ENCODE data around the gene ARHGAP4. TPM values are rescaled to one million over a fixed set of nuclear protein-coding genes. Genes with fewer than 3 reads are reported as not detected.

Gene ARHGAP4
- total and polyA plus RNA-seq, 2 donors (not counting 3 experiments of a cell fraction or from before 2014, with no cell fraction given), result 20.9 to 33.3 TPM

DNA sequence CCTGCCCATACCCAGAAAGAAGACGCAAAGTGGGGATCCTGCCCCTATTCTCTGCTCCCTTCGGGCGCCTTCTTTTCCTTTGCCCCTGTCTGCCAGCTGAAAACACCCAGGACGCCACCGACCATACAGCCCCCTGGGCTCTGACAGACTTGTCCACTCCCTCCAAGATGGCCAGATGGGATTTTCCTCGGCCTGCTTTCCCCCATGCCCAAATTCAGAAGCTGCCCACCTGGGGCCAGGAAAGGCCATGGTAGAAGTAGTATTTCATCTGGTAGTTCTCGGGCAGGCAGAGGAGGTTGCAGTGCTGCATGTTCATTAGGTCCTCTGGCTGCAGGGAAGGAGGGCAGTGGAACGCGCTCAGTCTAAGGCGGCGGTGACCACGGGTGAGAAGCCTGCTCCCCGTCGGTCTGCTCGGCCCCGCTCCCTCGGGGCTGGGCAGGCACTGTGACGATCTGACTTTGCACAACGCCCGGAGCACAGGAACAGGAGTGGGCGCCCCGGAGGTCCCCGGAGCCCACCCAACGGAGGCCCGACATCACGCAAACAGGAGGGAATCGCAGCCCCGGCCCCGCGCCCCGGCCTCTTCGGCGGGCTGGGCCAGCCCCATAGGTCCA lies 8.2 kb upstream of the ARHGAP4 start:
- dilution Hi-C loops (cut with MboI; ENCODE audit: extremely low pct_ligation_motif_present, low sequenced_read_pairs), result no loop called here
- CTCF ChIA-PET, result interaction anchor here (3.4 to 3.5 kb wide), 2 partner anchors 10 to 14 kb away, joined by 29 to 30 read pairs; no protein-coding TSS in a partner anchor
- Histone ChIP-seq H3K9me3 (replicated peaks; ENCODE audit: control insufficient read depth, insufficient read depth, low read length) (no peaks in the 10 kb centered on the region), H3K4me3 (replicated peaks in 1 of 3; ENCODE audit: insufficient read depth in 1 of 3, low read depth in 1 of 3, low read length in 3 of 3) (peak overlapping the region; percentile 33 to 57 (median 39)), H2AFZ (ENCODE audit: low read depth, low read length) (no peak overlapping the region), H3K4me1 (ENCODE audit: control insufficient read depth, extremely low read depth, insufficient read depth, low read length) (peaks cover 4% of the 10 kb centered on the region), H3K79me2 (ENCODE audit: control insufficient read depth, insufficient read depth, low read length) (peaks cover 28% of the 10 kb centered on the region), H3K9ac (replicated peaks; ENCODE audit: extremely low read depth, insufficient read depth, low read length) (peak overlapping the region; percentile 62), H3K27me3 (ENCODE audit: control insufficient read depth in 2 of 2, insufficient read depth in 2 of 2, low read length in 2 of 2) (no peaks in the 10 kb centered on the region), H3K36me3 (ENCODE audit: control insufficient read depth in 2 of 2, extremely low read depth in 1 of 2, insufficient read depth in 2 of 2, low read length in 2 of 2) (peaks cover 0 to 14% of the 10 kb centered on the region in 2 experiments), H4K20me1 (replicated peaks; ENCODE audit: control insufficient read depth, extremely low read depth, insufficient read depth, low read length) (no peaks in the 10 kb centered on the region), H3K4me2 (ENCODE audit: insufficient read depth, low read length) (peak overlapping the region; percentile 64), H3K27ac (ENCODE audit: insufficient read depth, low read depth, low read length) (peak overlapping the region; percentile 44), H3K9me1 (replicated peaks; ENCODE audit: control insufficient read depth, extremely low read depth, insufficient read depth, low read length) (no peaks in the 10 kb centered on the region)
- DNase-seq (ENCODE audit: low read depth, low spot score) (no peak), FAIRE-seq (peak; percentile 52)
- TF ChIP-seq MYC (IDR thresholded peaks at IDR 0.05; ENCODE audit: low read depth, low read length) (no peak), POLR2A (IDR thresholded peaks at IDR 0.05; ENCODE audit: low read depth, low read length) (no peak), GATA2 (IDR thresholded peaks at IDR 0.05; ENCODE audit: insufficient read depth, insufficient read length, low read depth, low read length) (no peak), EZH2 (IDR thresholded peaks at IDR 0.05; ENCODE audit: borderline replicate concordance, low read depth, low read length, severe bottlenecking) (no peak), JUN (IDR thresholded peaks at IDR 0.05; ENCODE audit: borderline replicate concordance, insufficient read depth, insufficient read length, low read depth) (no peak), POLR2AphosphoS5 (IDR thresholded peaks at IDR 0.05; ENCODE audit: insufficient read depth, low read depth, low read length) (no peak), FOS (IDR thresholded peaks at IDR 0.05; ENCODE audit: borderline replicate concordance, insufficient read depth, low read length) (no peak)
- TF ChIP-seq, protein P1, sequence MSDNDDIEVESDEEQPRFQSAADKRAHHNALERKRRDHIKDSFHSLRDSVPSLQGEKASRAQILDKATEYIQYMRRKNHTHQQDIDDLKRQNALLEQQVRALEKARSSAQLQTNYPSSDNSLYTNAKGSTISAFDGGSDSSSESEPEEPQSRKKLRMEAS (IDR thresholded peaks at IDR 0.05; ENCODE audit: insufficient read depth, insufficient read length), result no peak
- TF ChIP-seq, protein P2, sequence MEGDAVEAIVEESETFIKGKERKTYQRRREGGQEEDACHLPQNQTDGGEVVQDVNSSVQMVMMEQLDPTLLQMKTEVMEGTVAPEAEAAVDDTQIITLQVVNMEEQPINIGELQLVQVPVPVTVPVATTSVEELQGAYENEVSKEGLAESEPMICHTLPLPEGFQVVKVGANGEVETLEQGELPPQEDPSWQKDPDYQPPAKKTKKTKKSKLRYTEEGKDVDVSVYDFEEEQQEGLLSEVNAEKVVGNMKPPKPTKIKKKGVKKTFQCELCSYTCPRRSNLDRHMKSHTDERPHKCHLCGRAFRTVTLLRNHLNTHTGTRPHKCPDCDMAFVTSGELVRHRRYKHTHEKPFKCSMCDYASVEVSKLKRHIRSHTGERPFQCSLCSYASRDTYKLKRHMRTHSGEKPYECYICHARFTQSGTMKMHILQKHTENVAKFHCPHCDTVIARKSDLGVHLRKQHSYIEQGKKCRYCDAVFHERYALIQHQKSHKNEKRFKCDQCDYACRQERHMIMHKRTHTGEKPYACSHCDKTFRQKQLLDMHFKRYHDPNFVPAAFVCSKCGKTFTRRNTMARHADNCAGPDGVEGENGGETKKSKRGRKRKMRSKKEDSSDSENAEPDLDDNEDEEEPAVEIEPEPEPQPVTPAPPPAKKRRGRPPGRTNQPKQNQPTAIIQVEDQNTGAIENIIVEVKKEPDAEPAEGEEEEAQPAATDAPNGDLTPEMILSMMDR (IDR thresholded peaks at IDR 0.05; ENCODE audit: extremely low read depth in 1 of 2, insufficient read depth in 1 of 2, low read depth in 1 of 2, low read length in 2 of 2), result no peak
- POLR2A ChIA-PET, result no interaction called here
- intact Hi-C loops (cut with micrococcal nuclease), result no loop called here
- TSS peak; percentile 25 for BruUV-seq (replicated peaks)

Measured in endothelial cell of umbilical vein (primary cell).